Activated CD4-positive, alpha-beta T cell treated with anti-CD3 and anti-CD28 coated beads, Interleukin-2, amount 10 ng/mL, durations not matched to agents 7 days and 5 days (primary cell): ENCODE results near the gene CACNA1D. TPM values are rescaled to one million over a fixed set of nuclear protein-coding genes. Genes with fewer than 3 reads are reported as not detected.

Experiments
- CTCF ChIA-PET: fragments of 350-600 bp; sonication (Branson Sonifier 250); formaldehyde crosslinking; loops from one replicate; lab custom pipeline; 2021; ENCODE audit warnings: antibody characterized with exemption; lab: Charles Lee
- POLR2A ChIA-PET: fragments of 350-600 bp; sonication (Branson Sonifier 250); formaldehyde crosslinking; loops from one replicate; lab custom pipeline; 2021; ENCODE audit warnings: antibody characterized with exemption; lab: Charles Lee
- DNase-seq: peaks from one replicate; pipeline ENCODE4 v3.0.0-alpha.2; 2020
- H3K27ac Mint-ChIP-seq: one replicate; pipeline ENCODE4 v1.8.0; 2021; ENCODE audit warnings: mild to moderate bottlenecking, moderate library complexity, mixed read lengths
- H3K27me3 Mint-ChIP-seq: one replicate; pipeline ENCODE4 v1.8.0; 2021; ENCODE audit warnings: mixed read lengths
- H3K36me3 Mint-ChIP-seq: one replicate; pipeline ENCODE4 v1.8.0; 2021; ENCODE audit warnings: low read depth, mixed read lengths
- H3K4me1 Mint-ChIP-seq: one replicate; pipeline ENCODE4 v1.8.0; 2021; ENCODE audit warnings: mixed read lengths
- H3K4me3 Mint-ChIP-seq: one replicate; pipeline ENCODE4 v1.8.0; 2021; ENCODE audit warnings: mild to moderate bottlenecking, moderate library complexity, mixed read lengths
- H3K9me3 Mint-ChIP-seq: one replicate; pipeline ENCODE4 v1.8.0; 2021; ENCODE audit warnings: mixed read lengths
- total RNA-seq, 2 experiments: library from RNA; stranded (reverse); gene quantifications; one replicate each; pipeline ENCODE4 v1.2.3, GENCODE V29; 2021

Gene CACNA1D
- total RNA-seq, 2 experiments from 2014 or later = 0.15 to 0.33 TPM

DNA sequence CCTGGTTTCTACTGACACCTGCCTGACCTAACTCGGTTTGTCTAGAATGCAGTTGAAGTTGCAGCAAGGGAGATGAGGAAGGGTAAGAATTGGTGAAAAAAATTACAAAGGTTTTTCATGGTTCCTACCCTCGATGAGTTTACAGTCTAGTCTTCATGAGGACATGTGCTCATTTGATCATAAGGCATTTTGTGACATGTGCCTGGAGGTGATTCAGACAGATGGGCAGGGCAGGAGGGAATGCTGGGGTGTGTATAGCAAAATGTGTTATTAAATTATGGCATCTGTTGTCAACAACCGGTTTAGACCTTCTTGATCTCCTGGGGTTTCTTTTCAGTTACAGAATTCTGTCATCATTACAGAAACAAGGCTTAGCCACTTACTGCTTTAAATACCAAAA, 101.2 kb downstream of the CACNA1D start:
- H3K4me1 Mint-ChIP-seq = peaks cover 6% of the 10 kb centered on the region

DNA sequence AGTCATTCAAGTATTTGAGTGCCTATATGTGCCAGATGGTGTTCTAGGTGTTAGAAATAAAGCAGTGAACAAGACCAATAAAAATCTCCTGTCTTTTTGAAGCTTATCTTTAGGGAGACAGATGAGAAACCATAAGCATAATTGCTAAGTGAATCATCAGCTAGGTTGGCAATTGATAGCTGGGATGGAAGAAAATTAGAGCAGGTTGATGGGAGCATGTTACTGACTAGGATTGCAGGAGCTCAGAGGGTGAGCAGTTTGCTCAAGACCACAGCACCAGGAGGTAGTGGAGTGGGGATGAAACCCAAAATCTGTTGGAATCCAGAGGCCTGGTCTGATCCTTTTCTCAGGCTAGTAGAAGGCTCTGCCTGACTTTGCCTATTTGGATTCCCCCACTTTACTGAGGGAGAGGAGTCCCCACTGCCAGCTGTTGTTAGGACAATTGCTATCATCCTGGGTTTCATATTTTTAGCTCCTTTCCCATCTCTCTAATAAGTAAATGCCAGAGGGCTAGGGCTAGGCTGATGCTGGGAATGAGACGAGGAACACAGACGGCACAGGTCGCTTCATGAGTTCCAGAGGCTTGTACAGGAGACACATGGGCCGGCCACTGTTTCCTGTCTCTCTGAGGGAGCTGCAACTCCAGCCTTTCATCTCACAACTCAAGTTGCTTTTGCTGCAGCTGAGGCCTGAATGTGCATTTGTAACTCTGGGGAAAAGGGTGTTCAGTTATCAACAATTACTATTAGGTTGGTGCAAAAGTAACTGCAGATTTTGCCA, 102.9 kb downstream of the CACNA1D start:
- H3K27me3 Mint-ChIP-seq = no peaks in the 10 kb centered on the region
- H3K27ac Mint-ChIP-seq = no peak overlapping the region
- no peaks in the 10 kb centered on the region for H3K9me3 Mint-ChIP-seq
- H3K4me1 Mint-ChIP-seq = peaks cover 6% of the 10 kb centered on the region
- no peak for DNase-seq
- ChIA-PET POLR2A (no interaction called here), CTCF (no interaction called here)
- H3K36me3 Mint-ChIP-seq = no peaks in the 10 kb centered on the region
- no peak overlapping the region for H3K4me3 Mint-ChIP-seq

More for the DNA sequence above, 101.2 kb downstream of the CACNA1D start:
- ChIA-PET POLR2A (no interaction called here), CTCF (no interaction called here)
- H3K9me3 Mint-ChIP-seq = no peaks in the 10 kb centered on the region
- H3K27me3 Mint-ChIP-seq = no peaks in the 10 kb centered on the region
- H3K36me3 Mint-ChIP-seq = no peaks in the 10 kb centered on the region
- no peak overlapping the region for H3K27ac Mint-ChIP-seq
- no peak for DNase-seq
- H3K4me3 Mint-ChIP-seq = no peak overlapping the region

DNA sequence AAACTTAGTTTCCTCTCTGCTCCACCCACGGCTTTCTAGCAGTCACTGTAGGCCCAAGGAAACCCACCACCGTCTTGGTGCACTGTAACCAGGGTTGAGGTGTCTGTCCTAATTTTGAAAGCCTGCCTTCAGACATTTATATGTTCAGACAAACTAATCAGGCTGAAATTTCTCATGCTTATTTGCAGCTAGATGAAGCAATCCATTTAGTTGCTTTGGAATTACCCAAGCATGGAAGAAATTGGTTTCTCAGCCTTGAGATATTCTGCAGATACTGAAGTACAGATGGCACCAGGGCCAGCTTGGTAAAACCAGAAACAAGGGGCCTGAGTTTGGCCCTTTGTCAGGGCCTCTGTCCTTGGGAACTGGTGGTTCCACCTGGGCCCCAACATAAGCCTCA, 105.4 kb downstream of the CACNA1D start:
- DNase-seq = no peak
- Mint-ChIP-seq H3K4me1 (peaks cover 6% of the 10 kb centered on the region), H3K9me3 (no peaks in the 10 kb centered on the region), H3K36me3 (no peaks in the 10 kb centered on the region), H3K27ac (no peak overlapping the region), H3K4me3 (no peak overlapping the region), H3K27me3 (peaks cover 2% of the 10 kb centered on the region)
- CTCF ChIA-PET = interaction anchor here (1.2 kb wide), 1 partner anchor 9 kb away, joined by 3 read pairs; no protein-coding TSS in a partner anchor
- POLR2A ChIA-PET = no interaction called here

DNA sequence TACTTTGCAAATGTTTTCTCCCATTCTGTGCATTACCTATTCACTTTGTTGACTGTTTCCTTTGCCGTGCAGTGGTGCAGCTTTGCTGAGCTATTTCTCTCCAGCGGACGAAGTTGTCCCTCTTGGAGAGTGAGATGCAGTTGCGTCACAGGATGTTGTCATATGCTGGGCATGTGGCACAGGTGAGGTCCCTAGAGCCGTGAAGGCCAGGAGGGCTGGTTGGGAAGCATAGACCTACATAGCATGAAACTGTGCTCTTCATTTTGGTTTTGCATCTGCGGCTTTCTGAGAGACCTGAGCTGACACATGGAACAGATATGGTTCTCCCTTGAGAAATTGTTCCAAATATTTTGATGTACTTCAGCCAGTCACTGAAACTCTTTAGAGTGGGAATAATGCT, 108.5 kb downstream of the CACNA1D start:
- DNase-seq = no peak
- H3K36me3 Mint-ChIP-seq = no peaks in the 10 kb centered on the region
- no peak overlapping the region for H3K27ac Mint-ChIP-seq
- POLR2A ChIA-PET = no interaction called here
- peaks cover under 1% of the 10 kb centered on the region for H3K4me1 Mint-ChIP-seq
- H3K4me3 Mint-ChIP-seq = no peak overlapping the region
- CTCF ChIA-PET = no interaction called here
- no peaks in the 10 kb centered on the region for H3K9me3 Mint-ChIP-seq
- H3K27me3 Mint-ChIP-seq = peaks cover 2% of the 10 kb centered on the region

DNA sequence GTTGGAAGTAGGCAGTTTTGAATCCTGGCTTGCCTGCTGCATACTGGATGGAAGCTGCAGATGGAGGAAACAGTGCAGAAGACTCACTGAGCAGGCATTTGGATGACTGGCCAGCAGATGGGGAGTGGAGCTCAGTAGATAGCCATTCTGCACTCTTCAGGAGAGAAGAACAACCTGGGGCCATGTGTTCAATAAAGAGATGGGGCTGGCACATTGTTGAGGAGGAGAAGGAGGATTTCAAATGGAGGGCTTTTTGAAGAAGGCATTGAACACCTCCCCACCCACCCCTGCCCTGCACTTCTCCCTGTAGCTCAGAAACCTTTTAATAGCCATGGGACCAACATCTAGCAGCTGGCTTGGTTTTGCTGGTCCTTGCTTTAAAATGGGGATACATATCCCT, 109.8 kb downstream of the CACNA1D start:
- Mint-ChIP-seq H3K9me3 (no peaks in the 10 kb centered on the region), H3K4me3 (no peak overlapping the region), H3K4me1 (no peaks in the 10 kb centered on the region), H3K27me3 (peaks cover 5% of the 10 kb centered on the region), H3K36me3 (no peaks in the 10 kb centered on the region), H3K27ac (no peak overlapping the region)
- CTCF ChIA-PET = no interaction called here
- DNase-seq = no peak
- POLR2A ChIA-PET = no interaction called here

DNA sequence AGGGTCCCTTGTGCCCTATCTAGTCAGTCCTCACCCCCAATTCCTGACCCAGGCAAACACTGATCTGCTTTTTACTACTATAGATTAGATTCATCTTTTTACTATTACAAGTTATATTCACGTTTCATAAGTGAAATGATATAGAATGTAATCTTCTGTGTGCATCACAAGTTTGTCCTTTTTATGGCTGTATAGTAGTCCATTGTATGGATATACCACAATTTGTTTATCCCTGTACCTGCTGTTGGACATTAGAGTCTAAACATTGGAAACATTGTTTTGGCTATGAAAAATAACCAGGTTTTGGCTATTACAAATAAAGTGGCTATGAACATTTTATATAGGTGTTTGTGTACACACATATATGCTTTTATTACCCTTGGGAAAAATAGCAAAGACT, 112.4 kb downstream of the CACNA1D start:
- Mint-ChIP-seq H3K9me3 (no peaks in the 10 kb centered on the region), H3K27me3 (peaks cover 13% of the 10 kb centered on the region), H3K4me1 (no peaks in the 10 kb centered on the region), H3K4me3 (no peak overlapping the region), H3K27ac (no peak overlapping the region), H3K36me3 (no peaks in the 10 kb centered on the region)
- POLR2A ChIA-PET = no interaction called here
- CTCF ChIA-PET = no interaction called here
- DNase-seq = no peak

DNA sequence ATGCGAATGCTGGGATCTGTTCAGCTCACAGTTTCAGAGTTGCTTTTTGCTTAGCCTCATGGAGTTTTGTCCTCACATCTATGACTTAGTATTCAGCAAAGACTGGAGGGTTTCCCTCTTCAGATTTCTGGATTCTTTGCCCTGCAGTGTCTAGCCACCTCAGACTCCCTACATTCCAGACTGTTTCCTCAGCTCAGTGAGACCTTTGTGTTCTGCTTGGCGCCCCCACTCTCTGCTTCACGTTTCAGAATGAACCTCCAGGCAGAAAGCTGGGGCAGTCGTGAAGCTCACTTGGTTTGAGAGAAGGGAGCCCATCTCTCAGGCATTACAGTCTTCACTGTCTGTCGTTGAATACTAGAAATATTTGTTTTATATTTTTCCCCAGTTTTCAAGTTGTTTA, 118.1 kb downstream of the CACNA1D start:
- no peaks in the 10 kb centered on the region for H3K9me3 Mint-ChIP-seq
- no peak overlapping the region for H3K27ac Mint-ChIP-seq
- H3K4me1 Mint-ChIP-seq = no peaks in the 10 kb centered on the region
- H3K36me3 Mint-ChIP-seq = no peaks in the 10 kb centered on the region
- H3K4me3 Mint-ChIP-seq = no peak overlapping the region
- no peak for DNase-seq
- ChIA-PET CTCF (interaction anchor here (1.2 kb wide), 1 partner anchor 19 kb away, joined by 3 read pairs; no protein-coding TSS in a partner anchor), POLR2A (no interaction called here)
- peaks cover 16% of the 10 kb centered on the region for H3K27me3 Mint-ChIP-seq

DNA sequence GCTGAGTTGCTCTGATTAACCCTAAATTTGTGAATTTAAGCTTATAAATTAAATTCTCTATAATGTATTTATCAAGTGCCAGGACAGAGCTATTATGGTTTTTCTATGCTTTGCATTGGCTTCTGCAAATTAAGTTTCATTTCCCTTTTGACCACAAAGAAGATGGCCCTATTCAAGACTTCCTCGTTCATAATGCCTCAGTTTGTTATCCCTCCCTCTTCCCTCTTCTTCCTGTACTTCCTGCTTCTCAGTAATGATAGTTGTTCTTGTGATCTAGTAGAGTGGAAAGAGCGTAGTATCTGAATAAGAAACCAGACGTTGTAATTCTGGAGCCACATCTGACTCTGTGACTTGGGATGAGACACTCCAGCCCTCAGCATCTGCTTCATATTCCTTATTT, 118.7 kb downstream of the CACNA1D start:
- ChIA-PET POLR2A (no interaction called here), CTCF (interaction anchor here (1.2 kb wide), 1 partner anchor 19 kb away, joined by 3 read pairs; no protein-coding TSS in a partner anchor)
- no peak overlapping the region for H3K4me3 Mint-ChIP-seq
- H3K27ac Mint-ChIP-seq = no peak overlapping the region
- no peaks in the 10 kb centered on the region for H3K4me1 Mint-ChIP-seq
- no peaks in the 10 kb centered on the region for H3K36me3 Mint-ChIP-seq
- H3K9me3 Mint-ChIP-seq = no peaks in the 10 kb centered on the region
- DNase-seq = no peak
- peaks cover 16% of the 10 kb centered on the region for H3K27me3 Mint-ChIP-seq

DNA sequence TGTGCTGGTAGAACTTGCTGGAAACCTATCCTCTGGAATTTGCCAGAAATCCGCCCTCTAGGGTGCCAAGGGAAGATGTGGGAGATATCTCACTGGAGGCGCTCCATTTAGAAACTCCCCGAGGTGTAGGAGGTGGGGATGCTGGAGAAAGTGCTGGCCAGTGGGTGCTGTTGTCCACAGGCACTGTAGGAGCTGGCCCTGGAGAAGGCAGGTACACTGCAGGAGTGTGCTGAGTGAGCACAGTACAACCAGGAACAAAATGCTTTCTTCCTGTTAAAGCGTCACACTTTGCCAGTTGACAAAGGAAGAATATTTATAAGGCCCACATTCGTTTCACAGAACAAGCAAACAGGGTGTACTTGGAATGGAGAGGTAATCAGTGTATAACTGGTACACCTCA, 119.9 kb downstream of the CACNA1D start:
- H3K4me3 Mint-ChIP-seq = no peak overlapping the region
- ChIA-PET CTCF (no interaction called here), POLR2A (no interaction called here)
- H3K9me3 Mint-ChIP-seq = no peaks in the 10 kb centered on the region
- H3K27me3 Mint-ChIP-seq = peaks cover 13% of the 10 kb centered on the region
- no peaks in the 10 kb centered on the region for H3K36me3 Mint-ChIP-seq
- no peak overlapping the region for H3K27ac Mint-ChIP-seq
- no peak for DNase-seq
- H3K4me1 Mint-ChIP-seq = no peaks in the 10 kb centered on the region

DNA sequence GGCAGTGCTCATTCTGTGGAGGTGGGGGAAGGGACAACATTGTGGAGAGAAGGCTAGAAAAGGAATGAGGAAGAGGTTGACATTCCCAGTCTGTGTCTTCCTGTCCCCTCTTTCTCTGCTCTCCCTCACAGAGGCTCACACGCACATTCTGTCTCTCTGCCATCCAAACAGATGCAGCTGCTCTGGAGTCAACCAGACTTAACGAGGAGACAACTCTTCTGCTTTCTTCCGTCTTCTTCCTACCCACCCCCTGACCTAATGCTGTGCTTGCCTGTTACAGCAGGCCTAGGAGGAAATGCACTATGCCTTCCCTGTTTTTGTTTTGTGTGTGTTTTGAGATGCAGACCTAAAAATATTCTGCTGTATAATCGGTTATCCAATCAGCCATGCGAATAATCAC, 121.9 kb downstream of the CACNA1D start:
- no peaks in the 10 kb centered on the region for H3K4me1 Mint-ChIP-seq
- H3K9me3 Mint-ChIP-seq = no peaks in the 10 kb centered on the region
- H3K36me3 Mint-ChIP-seq = no peaks in the 10 kb centered on the region
- no peak overlapping the region for H3K27ac Mint-ChIP-seq
- no peak for DNase-seq
- ChIA-PET POLR2A (no interaction called here), CTCF (no interaction called here)
- H3K27me3 Mint-ChIP-seq = peaks cover 5% of the 10 kb centered on the region
- H3K4me3 Mint-ChIP-seq = no peak overlapping the region

DNA sequence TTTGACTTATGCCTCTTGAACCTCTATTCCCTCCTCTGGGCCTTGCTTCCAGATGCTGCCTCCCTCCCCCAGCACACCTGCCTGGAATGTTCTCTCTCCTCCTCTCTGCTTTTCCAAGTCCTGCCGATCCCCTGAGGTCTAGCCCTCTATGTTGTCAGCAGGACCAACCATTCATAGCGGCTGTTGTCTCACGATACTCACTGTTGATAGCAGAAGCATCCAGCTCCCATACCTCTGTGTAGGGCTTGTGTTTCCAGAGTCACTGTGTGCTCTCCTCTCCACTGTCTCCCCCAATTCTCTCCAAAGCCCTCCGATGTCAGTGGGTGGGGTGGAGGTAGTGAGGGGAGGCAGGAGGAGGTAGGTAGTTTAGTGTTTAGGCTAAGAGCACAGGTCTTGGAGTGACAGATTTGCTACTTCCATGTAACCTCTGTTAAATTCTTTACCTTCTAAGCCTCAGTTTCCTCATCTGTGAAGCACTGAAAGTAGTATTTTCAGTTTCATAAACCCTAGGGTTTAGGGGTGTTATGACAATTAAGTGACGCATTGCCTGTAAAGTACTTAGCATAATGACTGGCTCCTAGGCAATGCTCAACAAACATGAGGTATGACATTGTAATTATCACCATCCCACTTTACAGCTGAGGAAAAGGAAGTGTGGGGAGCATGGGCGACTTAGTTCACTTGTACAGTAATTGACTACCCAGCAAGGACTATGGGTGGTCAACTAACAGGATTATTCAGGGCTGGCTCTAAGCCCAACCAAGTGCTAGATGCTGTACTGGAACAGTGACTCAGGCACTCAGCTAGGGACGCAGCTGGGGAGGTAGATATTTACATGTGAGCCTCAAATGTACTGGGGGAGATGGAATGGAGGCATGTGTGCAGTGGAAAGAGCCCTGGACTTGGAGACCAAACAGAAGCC, 122.8 kb downstream of the CACNA1D start:
- DNase-seq = no peak
- Mint-ChIP-seq H3K4me3 (no peak overlapping the region), H3K27ac (no peak overlapping the region), H3K4me1 (no peaks in the 10 kb centered on the region), H3K36me3 (no peaks in the 10 kb centered on the region), H3K27me3 (peaks cover 5% of the 10 kb centered on the region), H3K9me3 (no peaks in the 10 kb centered on the region)
- POLR2A ChIA-PET = no interaction called here
- CTCF ChIA-PET = no interaction called here

DNA sequence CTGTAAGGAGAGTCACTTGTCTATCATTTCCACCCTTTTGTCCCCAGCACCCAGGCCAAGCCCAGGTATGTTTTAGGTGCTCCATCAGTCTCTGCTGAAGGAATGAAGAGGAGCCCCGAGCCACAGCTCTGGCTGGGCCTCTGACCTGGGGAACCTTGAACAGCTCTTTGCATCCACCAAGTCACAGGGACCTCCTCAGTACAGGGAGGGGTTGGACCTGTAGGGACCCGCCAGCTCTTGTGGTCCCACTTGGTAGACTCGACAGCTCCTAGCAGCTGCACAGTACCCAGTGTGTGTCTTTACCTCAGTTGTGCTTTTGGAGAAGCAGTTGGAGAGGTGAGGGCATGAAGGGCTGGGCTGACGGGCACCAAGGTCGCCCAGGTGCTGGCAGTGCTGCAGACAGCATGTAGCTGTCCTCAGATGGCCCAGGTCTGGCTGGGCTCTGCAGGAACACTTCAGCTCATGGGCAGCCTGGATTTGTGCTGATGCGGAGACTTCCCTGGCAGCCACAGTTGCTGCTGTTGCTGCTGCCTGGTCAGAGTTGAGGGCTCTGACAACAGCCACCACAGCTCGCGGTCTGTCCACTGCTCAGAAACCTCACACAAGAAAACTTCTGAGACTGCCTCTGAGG, 123.6 kb downstream of the CACNA1D start:
- CTCF ChIA-PET = no interaction called here
- Mint-ChIP-seq H3K27me3 (peaks cover 5% of the 10 kb centered on the region), H3K27ac (no peak overlapping the region), H3K36me3 (no peaks in the 10 kb centered on the region), H3K9me3 (no peaks in the 10 kb centered on the region), H3K4me3 (no peak overlapping the region), H3K4me1 (no peaks in the 10 kb centered on the region)
- DNase-seq = no peak
- POLR2A ChIA-PET = no interaction called here

DNA sequence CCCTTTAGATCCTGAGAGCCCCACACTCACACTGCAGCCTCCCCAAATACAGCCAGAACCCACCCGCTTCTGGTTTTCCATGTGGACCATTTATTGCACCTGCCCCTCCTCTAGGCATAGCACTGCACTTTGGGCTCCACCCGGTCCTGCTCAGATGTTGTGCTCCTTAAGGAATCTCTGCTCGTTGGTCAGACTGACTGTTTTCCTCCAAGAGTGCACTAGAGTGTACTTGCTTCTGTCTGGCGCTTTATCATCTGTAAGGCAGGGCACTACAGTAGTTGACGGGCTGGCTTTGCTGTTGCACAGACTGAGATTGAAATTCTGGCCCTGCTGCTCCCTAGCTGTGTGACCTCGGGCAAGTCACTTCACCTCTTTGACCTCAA, 124.1 kb downstream of the CACNA1D start:
- CTCF ChIA-PET = no interaction called here
- H3K4me3 Mint-ChIP-seq = no peak overlapping the region
- H3K36me3 Mint-ChIP-seq = no peaks in the 10 kb centered on the region
- H3K27me3 Mint-ChIP-seq = peaks cover 5% of the 10 kb centered on the region
- POLR2A ChIA-PET = no interaction called here
- no peaks in the 10 kb centered on the region for H3K4me1 Mint-ChIP-seq
- no peak for DNase-seq
- no peak overlapping the region for H3K27ac Mint-ChIP-seq
- no peaks in the 10 kb centered on the region for H3K9me3 Mint-ChIP-seq
